Neuronal stem cell (in vitro differentiated cells): Measurements from ENCODE around the gene MTFR1L.

Experiments used
- DNase-seq: peaks from one replicate; pipeline ENCODE4 v3.0.0-alpha.2; 2013; ENCODE audit warnings: low spot score
- H2AFZ ChIP-seq: one replicate; pipeline ENCODE4 v1.6.1; 2013; ENCODE audit warnings: mild to moderate bottlenecking, low read length, inconsistent platforms
- H2AK5ac ChIP-seq: 2 replicates; pipeline ENCODE4 v1.6.1; 2013; ENCODE audit warnings: low read depth, mild to moderate bottlenecking, inconsistent platforms, low read length, moderate library complexity, mixed read lengths
- H2BK120ac ChIP-seq: 2 replicates; pipeline ENCODE4 v1.6.1; 2013; ENCODE audit warnings: low read depth, mild to moderate bottlenecking, inconsistent platforms, low read length, moderate library complexity, mixed read lengths
- H2BK12ac ChIP-seq: one replicate; pipeline ENCODE4 v1.6.1; 2013; ENCODE audit warnings: low read length, inconsistent platforms
- H2BK15ac ChIP-seq: 2 replicates; pipeline ENCODE4 v1.6.1; 2013; ENCODE audit warnings: mild to moderate bottlenecking, low read length, inconsistent platforms, mixed read lengths
- H2BK5ac ChIP-seq: one replicate; pipeline ENCODE4 v1.6.1; 2013; ENCODE audit warnings: inconsistent platforms, mild to moderate bottlenecking, low read length, moderate library complexity
- H3K14ac ChIP-seq: one replicate; pipeline ENCODE4 v1.6.1; 2013; ENCODE audit warnings: low read length, inconsistent platforms
- H3K18ac ChIP-seq: 2 replicates; pipeline ENCODE4 v1.6.1; 2013; ENCODE audit warnings: low read length, inconsistent platforms
- H3K23ac ChIP-seq: 2 replicates; pipeline ENCODE4 v1.6.1; 2013; ENCODE audit warnings: low read depth, mild to moderate bottlenecking, mixed read lengths, low read length, inconsistent platforms; ENCODE audit not compliant: poor library complexity
- H3K27ac ChIP-seq: replicated peaks from 3 replicates; pipeline ENCODE4 v1.5.1; 2013; ENCODE audit warnings: low read length, inconsistent platforms
- H3K27me3 ChIP-seq, 3 experiments: 2 replicates each; pipeline ENCODE4 v1.6.1; 2013; ENCODE audit warnings: low read length in 3 of 3, mild to moderate bottlenecking in 2 of 3, inconsistent platforms in 1 of 3, low read depth in 1 of 3, mixed read lengths in 1 of 3, moderate library complexity in 1 of 3; ENCODE audit not compliant: control insufficient read depth in 3 of 3, insufficient read depth in 3 of 3
- H3K36me3 ChIP-seq, 2 donors: replicated peaks in 1 of 2; 2 replicates each; pipeline ENCODE4 v1.6.1; 2013; ENCODE audit warnings: low read length in 2 of 2; ENCODE audit not compliant: control insufficient read depth in 2 of 2, insufficient read depth in 2 of 2
- H3K4ac ChIP-seq: 2 replicates; pipeline ENCODE4 v1.6.1; 2013; ENCODE audit warnings: inconsistent platforms, mild to moderate bottlenecking, low read length, moderate library complexity
- H3K4me1 ChIP-seq, 2 donors: 1 replicate in 1 of 2; 2 replicates in 1 of 2; pipeline ENCODE4 v1.6.1; 2013; ENCODE audit warnings: low read length in 2 of 2, low read depth in 1 of 2; ENCODE audit not compliant: control insufficient read depth in 2 of 2, insufficient read depth in 1 of 2
- H3K4me2 ChIP-seq: one replicate; pipeline ENCODE4 v1.6.1; 2013; ENCODE audit warnings: mild to moderate bottlenecking, low read length, inconsistent platforms; ENCODE audit not compliant: insufficient read depth, poor library complexity, severe bottlenecking
- H3K4me3 ChIP-seq, 2 donors: 2 replicates each; pipeline ENCODE4 v1.5.1; 2013; ENCODE audit warnings: low read length in 2 of 2, mild to moderate bottlenecking in 2 of 2, inconsistent platforms in 1 of 2, moderate library complexity in 1 of 2
- H3K79me1 ChIP-seq: one replicate; pipeline ENCODE4 v1.6.1; 2013; ENCODE audit warnings: low read depth, mild to moderate bottlenecking, inconsistent platforms, low read length, moderate library complexity
- H3K9ac ChIP-seq: one replicate; pipeline ENCODE4 v1.6.1; 2013; ENCODE audit warnings: mild to moderate bottlenecking, low read depth, low read length, inconsistent platforms; ENCODE audit not compliant: poor library complexity
- H3K9me3 ChIP-seq, 2 donors: replicated peaks in 1 of 2; 2 replicates each; pipeline versions ENCODE3 to v1.6.1; 2013; ENCODE audit warnings: low read length in 2 of 2, mild to moderate bottlenecking in 2 of 2, inconsistent platforms in 1 of 2, low read depth in 1 of 2, mixed read lengths in 1 of 2, moderate library complexity in 1 of 2; ENCODE audit not compliant: control insufficient read depth in 2 of 2, insufficient read depth in 1 of 2
- H4K8ac ChIP-seq: one replicate; pipeline ENCODE4 v1.6.1; 2013; ENCODE audit warnings: low read depth, mild to moderate bottlenecking, inconsistent platforms, low read length, moderate library complexity
- H4K91ac ChIP-seq: one replicate; pipeline ENCODE4 v1.6.1; 2013; ENCODE audit warnings: low read length, low read depth, mild to moderate bottlenecking, inconsistent platforms; ENCODE audit not compliant: poor library complexity
- WGBS, 2 donors: extraction: QIAGEN DNeasy Blood & Tissue Kit; methylation state at CpG; one replicate each; pipeline ENCODE4 v1.1.7; 2013; ENCODE audit warnings: missing lambda C conversion rate in 2 of 2, mixed read lengths in 1 of 2; ENCODE audit not compliant: insufficient read length in 2 of 2, insufficient replicate concordance in 1 of 2; ENCODE audit errors: extremely low coverage in 2 of 2; 5-methylcytosine and 5-hydroxymethylcytosine counted together

Gene MTFR1L

GRCh38 chr1:25809929-25810328 lies 9.8 kb upstream of the MTFR1L start:
- Histone ChIP-seq H3K14ac (no peak overlapping the region), H3K27ac (no peak overlapping the region), H3K4me1 (peaks cover 0 to 1% of the 10 kb centered on the region in 2 donors), H2BK15ac (no peak overlapping the region), H3K36me3 (peaks cover 50 to 91% of the 10 kb centered on the region in 2 donors), H3K23ac (no peak overlapping the region), H2BK5ac (no peak overlapping the region), H2AK5ac (no peak overlapping the region), H2BK12ac (no peak overlapping the region), H3K9ac (no peak overlapping the region), H3K27me3 (no peaks in the 10 kb centered on the region), H4K91ac (no peak overlapping the region), H2AFZ (no peak overlapping the region), H3K4ac (no peak overlapping the region), H3K4me3 (no peak overlapping the region), H4K8ac (no peak overlapping the region), H3K18ac (no peak overlapping the region), H2BK120ac (no peak overlapping the region), H3K9me3 (no peaks in the 10 kb centered on the region), H3K4me2 (no peak overlapping the region), H3K79me1 (peaks cover 13% of the 10 kb centered on the region)
- no peak for DNase-seq
- no CpG with 5 or more reads among the region's 7 CpGs for WGBS, 2 donors

GRCh38 chr1:25810341-25811299 lies 9.1 kb upstream of the MTFR1L start:
- Histone ChIP-seq H3K9ac (peak overlapping the region; percentile 76), H3K9me3 (no peaks in the 10 kb centered on the region), H2BK120ac (no peak overlapping the region), H2AK5ac (peak overlapping the region; percentile 47), H3K4me1 (peaks cover 0 to 1% of the 10 kb centered on the region in 2 donors), H3K4ac (no peak overlapping the region), H2BK5ac (no peak overlapping the region), H3K23ac (peak overlapping the region; percentile 87), H4K8ac (no peak overlapping the region), H4K91ac (no peak overlapping the region), H2BK15ac (peak overlapping the region; percentile 30), H2BK12ac (no peak overlapping the region), H3K18ac (peak overlapping the region; percentile 16), H3K14ac (no peak overlapping the region), H3K36me3 (peaks cover 50 to 91% of the 10 kb centered on the region in 2 donors), H3K27me3 (no peaks in the 10 kb centered on the region), H3K4me3 (no peak overlapping the region), H3K79me1 (peaks cover 11% of the 10 kb centered on the region), H3K4me2 (no peak overlapping the region), H3K27ac (no peak overlapping the region), H2AFZ (no peak overlapping the region)
- no CpG with 5 or more reads among the region's 21 CpGs for WGBS, 2 donors
- DNase-seq, result peak; percentile 77

- H3K4me2 ChIP-seq, result no peak overlapping the region
- DNase-seq, result no peak
Measured at GRCh38 chr1:25811384-25812082, 8.2 kb upstream of the MTFR1L start.

More at GRCh38 chr1:25811384-25812082, 8.2 kb upstream of the MTFR1L start:
- no peak overlapping the region for H3K27ac ChIP-seq
- H3K9me3 ChIP-seq, result no peaks in the 10 kb centered on the region
- H4K8ac ChIP-seq, result no peak overlapping the region
- no peak overlapping the region for H3K23ac ChIP-seq
- peaks cover 47 to 91% of the 10 kb centered on the region in 2 donors for H3K36me3 ChIP-seq
- H3K18ac ChIP-seq, result no peak overlapping the region
- no peak overlapping the region for H2BK5ac ChIP-seq
- H3K4me1 ChIP-seq, result peaks cover 0 to 1% of the 10 kb centered on the region in 2 donors
- H3K27me3 ChIP-seq, result no peaks in the 10 kb centered on the region
- no peak overlapping the region for H3K4ac ChIP-seq
- H3K4me3 ChIP-seq, result no peak overlapping the region
- peak overlapping the region; percentile 30 for H2BK15ac ChIP-seq
- no peak overlapping the region for H2BK12ac ChIP-seq
- no CpG with 5 or more reads among the region's 13 CpGs for WGBS, 2 donors
- peak overlapping the region; percentile 19 for H2AK5ac ChIP-seq
- H3K79me1 ChIP-seq, result peaks cover 10% of the 10 kb centered on the region
- peak overlapping the region; percentile 76 for H3K9ac ChIP-seq
- no peak overlapping the region for H2BK120ac ChIP-seq
- H4K91ac ChIP-seq, result no peak overlapping the region
- no peak overlapping the region for H3K14ac ChIP-seq
- H2AFZ ChIP-seq, result no peak overlapping the region
